Stimulated activated CD4-positive, alpha-beta T cell treated with anti-CD3 and anti-CD28 coated beads, Interleukin-12 subunit alpha, Interleukin-12 subunit beta, amount 100 ng/mL, for 4 hours (primary cell): Measurements from ENCODE around the gene FBN2.

ENCODE experiments used
- DNase-seq: peaks from one replicate; pipeline ENCODE4 v3.0.0-alpha.2; 2020

FBN2 gene

DNA sequence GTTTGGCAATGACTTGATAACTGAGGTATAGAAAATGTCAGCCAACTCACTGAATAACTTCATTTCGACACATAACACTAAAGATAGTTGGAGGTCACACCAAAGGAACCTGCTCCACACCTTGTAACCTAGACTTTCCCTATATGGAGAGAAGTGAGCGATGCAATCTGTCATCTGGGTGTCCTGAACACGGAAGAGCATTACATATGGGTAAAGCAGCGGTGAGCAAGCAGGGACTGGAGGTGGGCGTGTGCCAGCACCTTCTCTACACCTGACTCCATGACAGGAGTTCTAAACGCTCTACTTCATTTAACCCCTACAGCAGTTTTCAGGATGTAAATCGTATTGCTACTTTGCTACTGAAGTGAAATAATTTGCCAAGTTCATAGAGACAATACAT, 301.7 kb downstream of the FBN2 start:
- no peak for DNase-seq

GRCh38 chr5:128234928-128235641, 303.0 kb downstream of the FBN2 start:
- DNase-seq: no peak

DNA sequence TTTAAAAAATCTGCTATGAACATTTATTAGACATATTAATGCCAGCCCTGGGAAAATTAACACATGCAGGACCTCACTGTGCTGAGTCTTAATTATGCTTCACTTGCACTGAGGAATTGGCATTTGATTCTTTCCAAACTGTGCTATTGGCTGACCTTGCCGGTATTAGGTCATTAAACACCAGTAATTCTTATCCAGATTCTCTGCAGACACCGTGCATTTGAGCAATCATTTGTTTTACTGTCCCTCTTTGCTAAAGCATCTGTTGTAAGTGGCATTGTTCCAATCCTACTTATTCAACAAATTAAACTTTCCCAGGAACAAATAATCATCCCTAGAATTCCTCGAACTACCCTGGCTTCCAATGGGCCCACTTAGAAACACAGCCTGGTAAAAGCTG, 309.5 kb downstream of the FBN2 start:
- no peak for DNase-seq

GRCh38 chr5:128228008-128228407, 310.0 kb downstream of the FBN2 start:
- DNase-seq: no peak

GRCh38 chr5:128225245-128226030, 312.6 kb downstream of the FBN2 start:
- no peak for DNase-seq

GRCh38 chr5:128224336-128224735, 313.7 kb downstream of the FBN2 start:
- no peak for DNase-seq

GRCh38 chr5:128220841-128221240, 317.2 kb downstream of the FBN2 start:
- no peak for DNase-seq

- DNase-seq: no peak
These were observed 321.0 kb downstream of the FBN2 start for GRCh38 chr5:128216860-128217531.

DNA sequence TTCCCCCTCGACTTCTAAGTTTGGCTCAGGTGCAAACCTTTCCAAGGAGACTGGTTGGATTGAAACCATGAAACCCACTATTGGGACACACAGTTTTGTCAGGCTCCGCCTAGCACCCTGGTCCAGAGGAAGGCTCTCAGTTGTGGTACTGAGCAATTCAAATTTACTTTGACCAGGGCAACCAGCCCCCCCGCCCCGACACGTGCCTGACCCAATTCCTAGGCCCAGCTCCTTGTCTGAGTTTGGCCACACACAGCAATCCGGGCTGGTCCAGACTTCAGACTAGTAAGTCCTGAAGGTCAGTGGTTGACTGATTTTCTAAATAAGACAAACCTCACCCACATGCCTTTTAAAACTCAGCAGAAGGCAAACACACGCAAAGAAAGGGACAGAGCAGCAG, 321.8 kb downstream of the FBN2 start:
- no peak for DNase-seq

DNA sequence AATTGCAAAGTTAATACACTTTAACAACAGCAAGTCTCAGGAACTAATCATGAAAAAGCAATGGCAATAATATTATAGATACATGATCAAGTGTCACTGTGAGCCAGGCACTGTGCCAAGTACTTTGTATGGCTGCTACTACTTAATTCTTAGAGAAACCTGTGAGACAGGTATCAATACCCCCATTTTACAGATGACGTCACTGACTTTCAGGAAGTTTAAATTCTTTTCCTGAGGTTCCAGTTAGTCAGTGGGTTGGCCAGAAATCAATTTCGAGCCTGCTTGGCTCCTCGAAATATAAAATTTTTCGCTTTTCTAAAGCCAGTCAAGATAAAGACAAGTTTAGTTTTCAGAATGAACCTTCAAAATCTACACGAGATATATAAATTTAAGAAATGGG, 324.2 kb downstream of the FBN2 start:
- DNase-seq: no peak

DNA sequence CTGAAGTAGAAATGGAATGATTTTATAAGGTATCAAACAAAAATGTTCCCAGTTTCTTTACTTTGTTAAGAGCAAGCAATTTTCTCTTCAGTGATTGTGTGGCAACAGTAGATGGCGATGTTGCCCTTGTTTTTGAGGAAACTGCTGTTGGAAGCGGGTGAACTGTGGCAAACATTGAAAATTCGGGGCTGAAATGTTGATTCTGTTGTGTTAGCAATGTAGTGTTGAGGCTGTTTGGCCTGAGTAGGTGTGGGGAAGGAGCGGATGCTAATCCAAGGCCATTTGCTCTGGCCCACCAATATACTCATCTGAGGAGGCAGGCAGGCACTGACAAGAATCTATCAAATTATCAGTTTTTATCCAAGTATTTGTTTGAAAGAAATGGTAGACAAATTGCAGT, 324.7 kb downstream of the FBN2 start:
- DNase-seq: no peak

- no peak for DNase-seq
These were observed 325.7 kb downstream of the FBN2 start for GRCh38 chr5:128212191-128212806.

DNA sequence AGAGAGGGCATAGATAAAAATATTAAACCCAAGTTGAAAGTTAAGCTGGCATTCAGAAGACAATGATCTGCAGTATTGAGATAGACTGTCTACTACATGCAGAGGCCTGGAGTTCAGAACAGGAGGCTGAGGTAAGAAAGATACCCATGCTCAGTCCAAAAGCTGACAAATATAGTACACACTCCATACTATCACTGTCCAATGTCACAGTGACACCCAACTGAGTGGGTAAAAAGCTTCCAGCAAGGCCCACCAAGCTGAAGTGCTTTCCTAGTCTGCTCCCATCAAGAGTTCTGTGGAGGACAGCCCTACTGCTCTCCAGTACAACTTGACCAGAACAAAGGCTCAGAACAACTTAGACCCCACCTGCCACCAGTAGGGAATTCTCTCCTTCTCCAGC, 329.6 kb downstream of the FBN2 start:
- no peak for DNase-seq
